HG03095 (cell line): Measurements from ENCODE around the gene MAP1LC3B.

ENCODE experiments used
- ATAC-seq: cut with Tn5 transposase; IDR thresholded peaks from one replicate; pipeline ENCODE4 v1.9.1; 2021; ENCODE audit warnings: moderate library complexity; ENCODE audit not compliant: unreplicated experiment

MAP1LC3B gene

DNA sequence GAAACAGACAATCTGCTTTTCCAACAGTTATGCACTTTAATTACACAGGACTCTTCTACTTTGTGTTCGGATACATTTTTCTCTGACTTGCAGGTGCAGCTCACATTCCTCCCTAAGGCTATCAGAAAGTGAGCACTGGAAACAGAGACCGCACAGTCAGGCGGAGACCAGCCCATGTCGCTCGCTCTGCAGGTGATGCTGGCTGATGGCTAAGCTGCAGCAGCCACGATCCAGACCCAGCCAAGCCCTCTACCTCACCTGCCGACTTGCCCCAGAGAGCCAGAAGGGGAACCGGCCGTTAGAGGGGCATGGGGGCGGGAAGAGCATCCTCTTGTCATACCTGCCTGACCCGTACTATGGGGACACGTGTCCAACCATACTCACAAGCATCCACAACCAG is 33.8 kb downstream of the MAP1LC3B start:
- no peak for ATAC-seq

DNA sequence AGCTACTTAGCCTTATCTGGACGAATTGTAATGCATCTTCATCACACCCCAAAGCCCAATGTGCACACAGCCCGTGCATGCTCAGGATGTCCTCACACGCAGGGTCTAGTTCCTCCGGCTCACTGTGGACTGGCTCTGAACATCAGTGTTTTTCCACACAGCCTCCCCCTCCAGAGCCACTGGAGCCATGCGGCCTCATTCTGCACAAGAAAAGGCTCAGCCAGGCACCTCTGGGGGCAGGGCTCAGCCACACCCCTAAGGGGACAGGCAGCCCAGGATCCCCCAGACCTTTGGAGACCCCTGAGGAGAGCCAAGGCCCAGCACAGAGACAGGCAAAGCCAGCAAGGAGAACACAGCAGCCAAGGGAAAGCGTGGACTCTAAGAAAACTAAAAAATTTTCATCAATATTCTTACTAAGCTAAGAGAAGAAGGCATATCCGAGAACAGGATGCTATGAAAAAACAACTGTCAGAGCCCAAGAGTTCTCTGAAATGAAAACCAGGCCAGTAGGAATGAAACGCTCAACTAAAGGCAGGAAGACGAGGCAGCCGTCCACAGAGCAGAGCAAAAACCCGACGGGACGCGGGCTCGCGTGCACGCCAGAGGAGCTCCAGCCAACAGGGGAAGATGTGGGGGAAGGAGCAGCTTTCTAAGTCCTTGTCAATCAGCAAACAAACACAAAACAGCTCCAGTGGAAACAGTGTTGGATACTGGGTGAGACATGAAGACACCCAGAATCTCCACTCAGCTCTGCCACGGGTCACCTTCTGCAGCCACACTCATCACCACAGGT is 34.5 kb downstream of the MAP1LC3B start:
- ATAC-seq = no peak

DNA sequence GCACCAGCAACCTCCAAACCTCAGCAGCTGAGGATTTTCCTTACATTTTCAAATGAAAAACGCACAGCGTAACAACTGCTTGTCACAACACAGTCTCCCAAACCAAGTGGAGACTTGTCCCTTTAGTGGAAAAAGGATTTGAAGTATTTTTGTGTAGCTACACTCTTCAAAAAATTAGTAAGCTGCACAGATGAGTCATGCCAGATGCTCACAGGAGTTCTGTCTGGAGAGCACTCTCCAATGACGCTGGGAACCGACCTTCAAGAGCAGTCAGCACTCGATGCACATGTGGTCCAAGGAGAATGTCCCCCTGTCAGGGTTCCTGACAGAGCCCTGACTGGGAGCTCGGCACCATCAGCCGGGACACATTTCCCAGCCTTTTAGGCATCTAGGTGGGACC is 39.8 kb downstream of the MAP1LC3B start:
- no peak for ATAC-seq

DNA sequence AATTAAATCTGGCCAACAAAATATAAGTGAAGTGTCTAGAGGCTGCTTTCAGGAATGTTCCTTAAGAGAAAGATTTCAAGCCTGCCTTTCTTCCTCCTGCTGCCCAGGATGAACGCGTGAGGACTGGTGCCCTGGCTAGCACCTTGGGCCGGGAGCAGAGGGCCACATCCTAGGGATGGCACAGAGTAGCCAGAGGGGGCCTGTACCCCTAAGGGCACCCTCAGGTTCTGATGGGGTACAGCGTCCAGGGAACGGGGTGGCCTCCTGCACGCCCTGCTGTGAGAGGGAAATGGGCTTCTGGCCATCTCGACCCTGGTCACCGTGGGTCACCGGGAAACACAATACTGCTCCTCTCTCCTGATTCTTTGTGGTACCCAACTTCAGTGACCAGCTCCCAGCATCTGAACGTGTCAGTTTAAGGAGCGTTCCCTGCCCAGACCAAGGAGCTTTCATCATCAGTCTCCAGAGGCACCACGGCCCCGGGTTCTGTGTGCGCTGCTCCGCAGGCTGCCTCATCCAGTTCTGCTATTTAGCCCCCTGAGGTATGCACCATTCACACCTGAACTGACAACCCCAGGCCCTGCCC is 40.3 kb downstream of the MAP1LC3B start:
- no peak for ATAC-seq

DNA sequence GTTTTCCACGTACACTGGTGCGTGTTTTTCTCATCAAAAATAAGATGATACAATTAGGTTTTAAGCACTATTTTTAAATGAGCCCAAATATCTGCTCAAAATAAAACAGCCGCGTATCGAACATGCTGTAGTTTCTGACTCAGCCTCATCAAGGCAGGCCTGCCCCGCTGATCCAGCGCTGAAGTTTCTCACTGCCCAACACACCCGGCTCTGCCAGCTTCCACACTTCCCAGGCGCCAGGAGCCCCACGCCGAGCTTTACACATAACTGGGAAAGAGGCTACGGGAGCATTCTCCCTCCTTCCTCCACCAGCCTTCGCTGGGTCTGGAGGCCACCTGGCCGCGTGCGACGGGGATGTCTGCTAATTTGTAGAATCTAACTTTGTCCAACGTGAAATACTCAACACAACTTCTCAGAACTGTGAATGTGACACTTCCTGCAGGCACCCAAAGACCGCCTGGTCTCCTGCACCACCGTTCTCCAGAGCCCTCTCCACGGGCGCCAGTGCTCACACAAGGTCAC is 42.1 kb downstream of the MAP1LC3B start:
- no peak for ATAC-seq

DNA sequence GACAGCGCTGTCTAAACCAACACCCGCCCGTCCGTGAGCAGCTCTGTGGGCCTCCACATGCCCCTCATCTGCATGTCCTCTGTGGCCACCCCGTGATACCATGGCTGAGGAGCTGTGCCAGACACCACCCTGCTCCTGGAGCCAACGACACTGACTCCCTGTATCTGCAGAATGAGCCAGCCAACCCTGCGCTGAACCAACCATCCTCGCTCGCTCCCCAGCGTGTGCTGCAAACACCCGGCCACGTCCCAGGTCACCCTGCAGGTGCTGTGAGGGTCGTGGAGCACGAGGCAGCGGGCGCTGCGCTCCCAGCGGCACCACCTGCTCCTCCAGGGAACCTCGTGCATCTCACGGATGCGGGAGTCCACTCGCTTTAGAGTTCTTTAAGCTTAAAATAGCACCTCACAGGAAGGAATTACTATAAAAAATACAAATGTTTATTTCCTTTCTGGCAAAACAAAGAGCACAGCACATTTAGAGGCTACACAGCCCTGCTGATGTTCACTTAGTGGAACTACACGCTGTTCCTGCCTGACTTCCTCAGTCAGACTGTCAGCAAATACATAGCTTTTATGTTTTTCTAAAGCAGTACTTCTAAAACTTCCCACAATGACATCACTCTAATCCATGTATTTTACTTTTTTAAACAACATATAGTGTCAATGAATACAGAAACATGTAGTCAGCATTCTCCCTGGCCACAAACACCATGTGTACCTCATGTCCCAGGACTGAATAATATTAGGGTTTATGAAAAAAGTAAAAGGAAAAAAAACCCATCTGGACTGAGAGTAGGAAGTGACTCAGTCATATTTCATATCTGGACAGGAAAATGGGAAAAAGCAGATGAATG is 43.5 kb downstream of the MAP1LC3B start:
- no peak for ATAC-seq

DNA sequence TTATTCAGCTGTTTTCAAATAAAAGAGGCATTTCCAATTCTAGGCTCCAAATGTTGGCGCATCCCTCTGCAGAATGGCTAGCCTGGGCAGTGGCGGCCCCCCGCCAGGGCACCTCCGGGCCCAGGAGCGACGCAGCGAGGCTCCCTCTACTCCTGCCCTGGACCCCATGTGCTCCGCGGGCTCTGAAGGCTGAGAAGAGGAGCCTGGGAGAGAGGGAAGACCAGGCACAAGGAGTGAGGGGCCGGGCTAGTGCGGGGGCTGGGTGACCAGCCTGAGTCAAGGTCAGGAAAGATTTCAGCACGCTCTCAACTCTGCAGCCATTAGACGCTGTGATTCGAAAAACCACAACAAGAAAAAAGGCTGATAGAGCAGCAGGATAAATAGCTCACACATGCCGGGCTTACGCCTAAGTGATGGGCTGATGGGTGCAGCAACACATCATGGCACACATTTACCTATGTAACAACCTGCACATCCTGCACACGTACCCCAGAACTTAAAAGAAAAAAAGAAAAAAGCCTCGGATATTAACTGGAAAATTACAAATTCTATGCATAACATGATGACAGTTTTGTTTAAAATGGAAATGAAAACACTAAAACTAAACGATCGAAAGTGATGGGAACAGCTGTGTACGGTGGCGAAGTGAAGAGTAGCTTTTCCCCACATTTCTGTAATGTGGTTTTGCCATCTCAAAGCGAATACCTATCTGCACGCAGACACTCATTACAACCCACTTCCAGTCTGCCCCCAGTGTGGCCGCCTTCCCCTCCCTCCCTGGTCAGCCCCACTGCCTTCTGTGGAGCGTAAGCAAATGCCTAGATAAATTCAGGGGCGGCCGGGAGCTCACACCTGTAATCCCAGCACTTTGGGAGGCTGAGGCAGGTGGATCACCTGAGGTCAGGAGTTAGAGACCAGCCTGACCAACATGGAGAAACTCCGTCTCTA is 44.4 kb downstream of the MAP1LC3B start:
- ATAC-seq = no peak

DNA sequence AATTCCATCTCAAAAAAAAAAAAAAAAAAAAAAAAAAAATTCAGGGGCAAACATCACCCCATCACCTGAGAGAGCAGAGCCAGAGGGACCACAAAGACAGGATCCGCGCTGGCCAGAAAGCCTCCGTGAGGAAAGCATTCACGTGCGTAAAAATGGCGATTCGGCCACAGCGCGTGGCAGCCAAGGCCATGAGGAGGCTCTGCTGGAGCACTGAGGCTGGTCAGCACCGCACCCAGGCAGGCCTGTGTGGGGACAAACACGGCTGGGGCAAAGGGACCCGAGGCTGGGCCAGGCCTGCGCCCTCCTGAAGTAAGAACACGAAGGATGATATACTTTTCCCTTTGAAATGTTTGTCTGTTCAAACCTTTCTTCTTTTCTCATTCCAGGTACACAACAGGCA is 45.2 kb downstream of the MAP1LC3B start:
- ATAC-seq = no peak

DNA sequence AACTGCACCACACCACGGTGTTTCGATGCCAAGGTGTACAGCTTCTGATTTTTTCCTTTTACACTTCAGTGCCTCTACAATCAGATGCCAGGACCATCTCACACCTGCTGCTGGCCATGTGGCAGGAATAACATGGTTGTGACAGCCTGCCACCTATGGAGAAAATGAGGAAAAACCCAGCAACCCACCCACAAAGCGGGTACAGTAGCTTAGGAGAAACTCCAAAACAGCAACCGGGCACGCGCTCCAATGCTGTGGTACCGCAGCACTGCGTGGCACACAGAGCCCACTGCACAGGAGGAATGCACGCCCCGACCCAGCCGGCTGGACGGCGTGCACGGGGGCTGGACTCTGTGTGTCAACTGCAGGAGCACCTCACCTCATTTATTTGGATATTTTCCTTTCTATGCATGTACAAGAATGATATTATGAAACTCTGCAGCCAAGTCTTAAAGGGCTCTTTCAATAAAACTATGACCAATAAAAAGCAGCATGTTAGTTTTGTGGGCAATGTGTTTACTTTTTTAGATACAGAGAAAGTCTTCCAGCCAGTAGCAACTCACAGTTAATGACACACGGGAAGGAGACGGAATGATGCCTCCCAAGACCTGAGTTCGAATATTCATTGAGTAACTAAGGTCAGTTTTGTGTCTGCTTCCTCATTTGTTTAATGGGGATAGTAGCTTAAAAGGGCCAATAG is 45.9 kb downstream of the MAP1LC3B start:
- no peak for ATAC-seq

DNA sequence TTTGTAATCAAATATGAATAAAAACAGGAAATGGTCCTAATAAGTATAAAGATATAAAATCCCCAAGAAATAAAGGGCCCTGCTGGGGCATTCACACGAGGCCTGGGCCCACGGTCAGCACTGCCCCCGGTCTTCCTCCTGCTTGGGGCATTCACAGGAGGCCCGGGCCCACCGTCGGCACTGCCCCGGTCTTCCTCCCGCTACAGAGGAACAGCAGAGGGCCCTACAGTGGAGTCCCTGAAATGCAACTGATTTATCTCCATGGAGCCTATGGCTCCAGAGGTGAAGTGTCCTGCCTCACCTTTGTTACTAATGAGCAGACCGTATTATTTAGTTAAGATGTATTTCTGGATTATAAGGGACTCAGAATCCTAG is 46.5 kb downstream of the MAP1LC3B start:
- no peak for ATAC-seq

DNA sequence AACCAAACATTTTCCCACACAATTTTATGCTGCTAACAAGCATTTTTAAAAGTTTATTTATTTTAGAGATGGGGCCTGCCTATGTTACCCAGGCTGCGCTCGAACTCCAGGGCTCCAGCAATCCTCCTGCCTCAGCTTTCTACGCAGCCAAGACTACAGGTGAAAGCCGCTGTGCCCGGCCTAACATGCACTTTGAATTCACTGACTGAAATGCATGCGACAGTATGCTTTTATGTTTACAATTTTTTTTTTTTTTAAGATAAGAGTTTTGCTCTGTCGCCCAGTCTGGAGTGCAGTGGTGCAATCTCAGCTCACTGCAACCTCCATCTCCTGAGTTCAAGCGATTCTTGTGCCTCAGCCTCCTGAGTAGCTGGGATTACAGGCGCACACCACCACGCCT is 47.8 kb downstream of the MAP1LC3B start:
- ATAC-seq = no peak

DNA sequence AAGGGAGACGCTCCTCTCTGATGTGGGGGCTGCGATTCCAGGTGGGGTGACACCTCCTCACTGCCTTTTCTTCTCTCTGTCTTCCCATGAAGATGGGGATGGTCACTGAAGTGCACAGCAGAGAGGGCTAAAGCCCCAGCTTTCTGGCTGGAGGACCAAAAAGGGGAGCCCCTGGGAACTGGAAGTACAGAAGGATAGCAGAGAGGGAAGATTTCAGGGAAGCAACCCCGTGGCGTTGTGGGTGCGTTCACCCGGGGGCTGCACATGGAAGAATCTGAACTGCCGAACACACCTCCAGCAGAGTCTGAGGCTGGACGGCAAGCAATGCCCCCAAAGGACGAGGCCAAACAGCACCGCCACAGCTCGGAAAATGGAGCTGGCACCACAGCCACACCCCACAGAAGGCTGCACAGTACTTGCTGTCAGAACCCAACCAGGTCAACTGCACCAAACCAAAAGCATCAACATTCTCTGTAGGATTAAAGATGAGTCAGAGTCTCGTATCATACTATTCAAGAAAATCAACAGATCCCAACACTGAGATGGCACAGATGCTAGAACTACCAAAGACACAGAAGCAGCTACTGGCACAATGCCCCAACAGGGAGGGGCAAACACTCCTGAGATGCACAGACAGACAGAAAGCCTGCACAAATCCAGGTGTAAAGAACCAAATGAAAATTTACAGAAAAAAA is 49.9 kb downstream of the MAP1LC3B start:
- no peak for ATAC-seq

DNA sequence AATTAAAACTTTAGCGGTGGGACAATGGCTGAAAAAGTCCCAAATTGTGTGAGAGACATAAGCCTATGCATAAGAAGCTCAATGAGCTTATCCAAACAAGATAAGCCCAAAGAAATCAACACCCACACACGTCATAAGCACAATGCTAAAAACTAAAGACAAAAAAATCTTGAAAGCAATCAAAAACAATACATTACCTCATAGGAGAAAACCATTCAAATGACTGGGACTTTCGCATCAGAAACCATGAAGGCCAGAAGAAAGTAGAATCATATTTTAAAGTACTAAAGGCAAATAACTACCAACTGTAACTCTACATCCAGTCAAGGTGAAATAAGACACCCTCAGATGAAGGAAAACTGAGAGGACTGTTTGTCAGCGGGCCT is 50.4 kb downstream of the MAP1LC3B start:
- no peak for ATAC-seq

DNA sequence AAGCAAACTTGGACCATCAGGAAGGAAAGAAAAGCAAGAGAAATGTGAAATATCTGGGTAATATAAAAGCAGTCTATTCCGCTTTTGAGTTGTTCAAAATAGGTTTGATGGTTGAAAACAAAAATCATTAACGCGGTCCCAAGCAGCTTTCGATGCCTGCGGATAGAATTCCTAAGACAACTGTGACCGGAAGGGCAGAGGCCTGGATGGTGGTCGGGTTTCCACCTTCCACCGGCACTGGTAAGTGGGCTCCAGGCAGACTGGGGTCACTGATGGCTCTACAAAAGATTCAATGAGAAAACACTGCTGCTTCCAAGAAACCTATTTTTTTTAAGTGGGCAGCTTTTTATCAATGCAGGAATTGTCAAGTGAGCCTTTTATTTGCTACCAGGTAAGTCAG is 50.9 kb downstream of the MAP1LC3B start:
- no peak for ATAC-seq

DNA sequence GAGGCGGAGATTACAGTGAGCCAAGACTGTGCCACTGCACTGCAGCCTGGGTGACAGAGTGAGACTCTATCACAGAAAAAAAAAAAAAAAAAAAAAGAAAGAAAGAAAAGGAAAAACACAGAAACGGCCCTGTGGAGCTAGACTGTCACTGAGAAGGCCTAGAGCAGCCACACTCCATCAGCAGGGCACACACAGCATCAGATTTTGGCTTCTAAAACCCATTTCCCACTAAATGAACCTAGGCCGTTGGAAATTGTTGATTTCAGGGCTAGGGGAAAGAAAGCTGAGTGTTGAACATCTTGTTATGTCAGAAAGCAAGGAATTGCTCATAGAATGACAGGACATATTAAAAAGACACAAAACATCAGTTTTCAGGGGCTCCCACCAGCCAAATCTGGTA is 51.8 kb downstream of the MAP1LC3B start:
- ATAC-seq = no peak

DNA sequence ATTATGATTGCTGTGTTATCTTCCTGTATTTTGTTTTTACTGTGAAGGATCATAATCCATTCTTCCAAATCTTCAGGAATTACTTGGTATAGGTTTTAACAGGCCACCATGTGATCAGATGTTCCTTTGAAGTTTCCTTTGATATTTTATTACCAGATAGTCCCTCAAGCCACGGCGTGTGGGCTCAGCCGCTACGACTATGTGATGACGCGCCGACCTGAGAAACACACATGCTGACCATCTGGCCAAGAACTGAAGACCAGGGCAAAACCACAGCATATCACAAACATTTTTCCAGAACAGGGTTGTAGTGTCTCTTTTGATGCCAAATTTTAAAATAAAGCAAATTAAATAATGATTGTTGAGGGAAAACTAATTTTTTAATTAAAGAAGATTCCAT is 53.4 kb downstream of the MAP1LC3B start:
- ATAC-seq = no peak

DNA sequence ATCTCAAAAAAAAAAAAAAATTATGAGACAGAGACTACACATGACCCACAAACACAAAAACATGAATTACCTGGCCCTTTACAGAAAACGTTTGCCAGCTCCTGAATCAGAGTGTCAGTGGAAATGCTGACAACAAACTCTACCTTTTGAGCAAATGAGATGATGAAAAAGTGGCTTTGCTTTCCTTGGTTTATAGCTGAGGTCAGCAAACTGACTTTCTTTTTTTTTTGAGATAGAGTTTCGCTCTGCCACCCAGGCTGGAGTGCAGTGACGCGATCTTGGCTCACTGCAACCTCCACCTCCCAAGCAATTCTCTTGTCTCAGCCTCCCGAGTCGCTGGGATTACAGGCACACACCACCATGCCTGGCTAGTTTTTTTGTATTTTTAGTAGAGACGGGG is 54.3 kb downstream of the MAP1LC3B start:
- ATAC-seq = no peak

DNA sequence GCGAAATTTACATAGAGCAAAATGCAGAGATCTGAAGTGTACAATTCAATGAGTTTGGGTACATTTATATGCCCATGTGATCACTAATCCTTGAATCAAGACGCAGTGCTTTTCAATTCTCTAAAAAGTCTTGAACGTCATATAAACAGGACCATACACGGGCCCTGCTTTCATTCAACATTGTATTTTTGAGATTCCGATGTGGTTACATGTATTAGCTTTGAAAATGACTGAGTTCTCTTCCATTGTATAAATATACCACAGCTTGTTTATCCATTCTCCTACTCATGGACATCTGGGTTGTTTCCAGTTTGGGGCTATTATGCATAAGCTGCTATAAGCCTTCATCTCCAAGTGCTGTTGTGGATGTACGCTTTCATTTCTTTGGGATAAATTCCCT is 55.2 kb downstream of the MAP1LC3B start:
- ATAC-seq = no peak

DNA sequence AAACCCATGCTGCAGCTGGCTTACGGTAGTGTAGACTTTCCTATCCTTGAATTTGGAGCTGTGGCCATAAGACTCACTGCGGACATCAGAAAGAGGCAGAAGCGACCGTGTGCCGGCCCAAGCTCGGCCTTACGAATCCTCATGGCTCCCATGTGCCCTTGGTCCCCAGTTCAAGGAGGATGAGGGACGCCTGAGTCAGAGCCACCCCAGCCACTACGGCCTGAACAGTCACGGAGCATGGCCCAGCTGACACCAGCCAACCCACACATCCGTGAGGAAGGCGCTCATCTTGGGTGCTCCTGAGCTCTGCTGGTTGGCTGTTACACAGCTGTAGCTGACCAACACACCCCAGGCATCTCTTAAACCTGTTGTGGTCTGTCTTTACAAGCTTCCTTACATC is 56.7 kb downstream of the MAP1LC3B start:
- ATAC-seq = no peak
